Esophagus squamous epithelium (tissue), 5 donors: ENCODE results near the gene GALNT6. TPM values are rescaled to one million over a fixed set of nuclear protein-coding genes. Genes with fewer than 3 reads are reported as not detected.

ENCODE experiments used
- DNase-seq: peaks from one replicate; lab custom pipeline; 2025; lab: John Stamatoyannopoulos, UW
- H3K27ac ChIP-seq, 4 donors: fragments of 200-600 bp; sonication (generic); one replicate each; pipeline ENCODE4 v1.5.1; 2016 to 2019; ENCODE audit warnings: mild to moderate bottlenecking in 1 of 4
- H3K27me3 ChIP-seq, 4 donors: fragments of 200-600 bp; sonication (generic); 1 replicate in 3 of 4; 2 replicates in 1 of 4; pipeline versions ENCODE4 v1.5.1 to v1.6.0; 2017 to 2021; ENCODE audit warnings: antibody characterized with exemption in 1 of 4
- H3K36me3 ChIP-seq, 3 donors: fragments of 200-600 bp; sonication (generic); one replicate each; pipeline ENCODE4 v1.5.1; 2016 to 2019
- H3K4me1 ChIP-seq, 3 donors: fragments of 200-600 bp; sonication (generic); one replicate each; pipeline ENCODE4 v1.5.1; 2017 to 2019
- H3K4me3 ChIP-seq, 4 donors: fragments of 200-600 bp; sonication (generic); 1 replicate in 3 of 4; 2 replicates in 1 of 4; pipeline ENCODE4 v1.5.1; 2016 to 2019; ENCODE audit warnings: mild to moderate bottlenecking in 2 of 4, moderate library complexity in 1 of 4
- H3K9me3 ChIP-seq, 3 donors: fragments of 200-600 bp; sonication (generic); one replicate each; pipeline ENCODE4 v1.5.1; 2016 to 2019
- CTCF ChIP-seq, 6 experiments: fragments of 450-650 bp in 4 of 6; fragments of 200-600 bp in 2 of 6; sonication (generic) in 2 of 6; IDR thresholded peaks; one replicate each; pipeline ENCODE4 v1.5.1; 2016 to 2019; ENCODE audit warnings: antibody characterized with exemption in 6 of 6, mild to moderate bottlenecking in 4 of 6, moderate library complexity in 4 of 6
- POLR2A ChIP-seq, 4 donors: fragments of 450-650 bp; IDR thresholded peaks; one replicate each; pipeline ENCODE4 v1.6.1; 2017; ENCODE audit warnings: antibody characterized with exemption in 4 of 4, mild to moderate bottlenecking in 4 of 4, moderate library complexity in 3 of 4
- WGBS, 2 donors: methylation state at CpG; one replicate each; pipeline ENCODE4 v1.1.5; 2018; 5-methylcytosine and 5-hydroxymethylcytosine counted together
- intact Hi-C: fragments of 100-400 bp; cut with DNase I; formaldehyde crosslinking; loops from one replicate; pipeline ENCODE4 v1.15.0; 2022
- total RNA-seq, 4 donors: library from RNA; depleted of rRNA; stranded (reverse); fragments of >200 nt; gene quantifications; one replicate each; pipeline ENCODE4 v1.1.0, GENCODE V29; 2016
- donor health status: DM: yes; HTN: yes; CAD: no.

GALNT6 gene
- total RNA-seq, 4 donors from 2014 or later: 1.7 to 26.7 (median 10.2) TPM

- no peak for TF ChIP-seq POLR2A (IDR thresholded peaks at IDR 0.05)
- no peak for TF ChIP-seq CTCF (IDR thresholded peaks at IDR 0.05)
- intact Hi-C loops: no loop called here
- DNase-seq: no peak
- no peak overlapping the region for H3K27ac ChIP-seq
- peaks cover 10 to 25% (median 17%) of the 10 kb centered on the region in 3 donors for H3K4me1 ChIP-seq
- H3K27me3 ChIP-seq: no peaks in the 10 kb centered on the region
- peaks cover 0 to 7% (median 0%) of the 10 kb centered on the region in 3 donors for H3K36me3 ChIP-seq
- H3K9me3 ChIP-seq: no peaks in the 10 kb centered on the region
- 69 to 91% methylated on average over 3 of the region's 3 CpGs for WGBS, 2 donors
- no peak overlapping the region for H3K4me3 ChIP-seq
Measured at GRCh38 chr12:51373187-51373586, 18.0 kb downstream of the GALNT6 start.

GRCh38 chr12:51372021-51372420, 19.2 kb downstream of the GALNT6 start:
- no peak for TF ChIP-seq POLR2A (IDR thresholded peaks at IDR 0.05)
- no peak for TF ChIP-seq CTCF (IDR thresholded peaks at IDR 0.05)
- Histone ChIP-seq H3K27me3 (no peaks in the 10 kb centered on the region), H3K36me3 (peaks cover 0 to 5% (median 0%) of the 10 kb centered on the region in 3 donors), H3K4me1 (peaks cover 10 to 25% (median 17%) of the 10 kb centered on the region in 3 donors), H3K4me3 (no peak overlapping the region), H3K27ac (peak overlapping the region in 3 of 4 donors; percentile 61 to 73 (median 68)), H3K9me3 (no peaks in the 10 kb centered on the region)
- intact Hi-C loops: no loop called here
- no peak for DNase-seq
- WGBS, 2 donors: 71 to 95% methylated on average over 2 of the region's 2 CpGs

- Histone ChIP-seq H3K36me3 (no peaks in the 10 kb centered on the region), H3K4me1 (peaks cover 10 to 25% (median 17%) of the 10 kb centered on the region in 3 donors), H3K4me3 (no peak overlapping the region), H3K27me3 (no peaks in the 10 kb centered on the region), H3K9me3 (no peaks in the 10 kb centered on the region), H3K27ac (peak overlapping the region in 3 of 4 donors; percentile 61 to 73 (median 68))
- intact Hi-C loops: no loop called here
- WGBS, 2 donors: 26 to 31% methylated on average over 6 to 8 of the region's 8 CpGs
- DNase-seq: no peak
- TF ChIP-seq POLR2A (IDR thresholded peaks at IDR 0.05) (no peak), CTCF (IDR thresholded peaks at IDR 0.05) (peak in 1 of 6 experiments; percentile 4)
Measured at GRCh38 chr12:51371295-51371953, 19.8 kb downstream of the GALNT6 start.

GRCh38 chr12:51370667-51371066, 20.5 kb downstream of the GALNT6 start:
- Histone ChIP-seq H3K36me3 (no peaks in the 10 kb centered on the region), H3K27me3 (no peaks in the 10 kb centered on the region), H3K4me3 (no peak overlapping the region), H3K27ac (no peak overlapping the region), H3K9me3 (no peaks in the 10 kb centered on the region), H3K4me1 (peaks cover 10 to 25% (median 17%) of the 10 kb centered on the region in 3 donors)
- TF ChIP-seq POLR2A (IDR thresholded peaks at IDR 0.05): no peak
- no peak for TF ChIP-seq CTCF (IDR thresholded peaks at IDR 0.05)
- intact Hi-C loops: no loop called here
- DNase-seq: no peak
- 91% methylated on average over 9 of the region's 9 CpGs for WGBS, 2 donors

GRCh38 chr12:51369581-51369980, 21.6 kb downstream of the GALNT6 start:
- H3K27ac ChIP-seq: peak overlapping the region in 2 of 4 donors; percentile 44
- WGBS, 2 donors: 84 to 93% methylated on average over 4 of the region's 4 CpGs
- H3K36me3 ChIP-seq: no peaks in the 10 kb centered on the region
- DNase-seq: no peak
- intact Hi-C loops: no loop called here
- TF ChIP-seq POLR2A (IDR thresholded peaks at IDR 0.05) (no peak), CTCF (IDR thresholded peaks at IDR 0.05) (no peak)
- H3K27me3 ChIP-seq: no peaks in the 10 kb centered on the region
- peaks cover 10 to 25% (median 17%) of the 10 kb centered on the region in 3 donors for H3K4me1 ChIP-seq
- H3K9me3 ChIP-seq: no peaks in the 10 kb centered on the region
- H3K4me3 ChIP-seq: no peak overlapping the region
